H9 (cell line): Measurements from ENCODE around the gene CAV3. TPM values are rescaled to one million over a fixed set of nuclear protein-coding genes. Genes with fewer than 3 reads are reported as not detected.

Experiments used
- DNase-seq: peaks from one replicate; pipeline ENCODE4 v3.0.0-alpha.2; 2017
- H2AFZ ChIP-seq: one replicate; pipeline ENCODE4 v1.6.1; 2013; ENCODE audit warnings: mild to moderate bottlenecking, low read length, control low read depth, moderate library complexity
- H2AK5ac ChIP-seq: 2 replicates; pipeline ENCODE4 v1.6.1; 2013; ENCODE audit warnings: low read length, control low read depth, mixed read lengths; ENCODE audit not compliant: insufficient read length
- H2BK120ac ChIP-seq: one replicate; pipeline ENCODE4 v1.6.1; 2013; ENCODE audit warnings: low read depth, mild to moderate bottlenecking, low read length, control low read depth, inconsistent platforms; ENCODE audit not compliant: poor library complexity, severe bottlenecking
- H2BK12ac ChIP-seq: 2 replicates; pipeline ENCODE4 v1.6.1; 2013; ENCODE audit warnings: low read length, control low read depth, mixed read lengths, low read depth; ENCODE audit not compliant: insufficient read length
- H2BK15ac ChIP-seq: 2 replicates; pipeline ENCODE4 v1.6.1; 2013; ENCODE audit warnings: low read depth, low read length, control low read depth
- H2BK20ac ChIP-seq: one replicate; pipeline ENCODE4 v1.6.1; 2013; ENCODE audit warnings: low read depth, mild to moderate bottlenecking, low read length, control low read depth, inconsistent platforms; ENCODE audit not compliant: poor library complexity, severe bottlenecking
- H2BK5ac ChIP-seq: 2 replicates; pipeline ENCODE4 v1.6.1; 2013; ENCODE audit warnings: low read length, control low read depth, mixed read lengths; ENCODE audit not compliant: insufficient read length
- H3K14ac ChIP-seq: 2 replicates; pipeline ENCODE4 v1.6.1; 2013; ENCODE audit warnings: low read length, control low read depth; ENCODE audit not compliant: insufficient read depth
- H3K18ac ChIP-seq: 2 replicates; pipeline ENCODE4 v1.6.1; 2013; ENCODE audit warnings: low read depth, mild to moderate bottlenecking, mixed read lengths, low read length, control low read depth; ENCODE audit not compliant: insufficient read length
- H3K23ac ChIP-seq: 2 replicates; pipeline ENCODE4 v1.6.1; 2013; ENCODE audit warnings: low read length, control low read depth, mixed read lengths, low read depth; ENCODE audit not compliant: insufficient read length
- H3K23me2 ChIP-seq: 2 replicates; pipeline ENCODE4 v1.6.1; 2013; ENCODE audit warnings: low read depth, mild to moderate bottlenecking, mixed read lengths, low read length, control low read depth; ENCODE audit not compliant: insufficient read length, poor library complexity, severe bottlenecking
- H3K27ac ChIP-seq: 2 replicates; pipeline ENCODE4 v1.5.1; 2013; ENCODE audit warnings: low read length, control low read depth, mixed read lengths, low read depth; ENCODE audit not compliant: insufficient read length
- H3K27me3 ChIP-seq: 2 replicates; pipeline ENCODE4 v1.6.1; 2013; ENCODE audit warnings: low read length, control low read depth, inconsistent platforms; ENCODE audit not compliant: insufficient read depth
- H3K4ac ChIP-seq: 2 replicates; pipeline ENCODE4 v1.6.1; 2013; ENCODE audit warnings: low read depth, mild to moderate bottlenecking, control low read depth, inconsistent platforms, low read length, moderate library complexity
- H3K4me1 ChIP-seq: 2 replicates; pipeline ENCODE4 v1.6.1; 2013; ENCODE audit warnings: low read length, control low read depth, inconsistent platforms; ENCODE audit not compliant: insufficient read depth
- H3K4me2 ChIP-seq: 2 replicates; pipeline ENCODE4 v1.6.1; 2013; ENCODE audit warnings: low read length, control low read depth, mixed read lengths; ENCODE audit not compliant: insufficient read length, insufficient read depth
- H3K56ac ChIP-seq: 2 replicates; pipeline ENCODE4 v1.6.1; 2013; ENCODE audit warnings: low read depth, mild to moderate bottlenecking, mixed read lengths, low read length, control low read depth; ENCODE audit not compliant: insufficient read length
- H3K79me1 ChIP-seq: 2 replicates; pipeline ENCODE4 v1.6.1; 2013; ENCODE audit warnings: low read depth, mild to moderate bottlenecking, moderate library complexity, low read length, control low read depth, inconsistent platforms; ENCODE audit not compliant: insufficient read depth, poor library complexity, severe bottlenecking
- H3K79me2 ChIP-seq: 2 replicates; pipeline ENCODE4 v1.6.1; 2013; ENCODE audit warnings: low read length, control low read depth, inconsistent platforms; ENCODE audit not compliant: insufficient read depth
- H3K9ac ChIP-seq: 2 replicates; pipeline ENCODE4 v1.6.1; 2013; ENCODE audit warnings: low read length, control low read depth, mixed read lengths; ENCODE audit not compliant: insufficient read length; ENCODE audit errors: extremely low read depth
- H3K9me3 ChIP-seq: one replicate; pipeline ENCODE4 v1.6.1; 2013; ENCODE audit warnings: low read depth, low read length, inconsistent platforms; ENCODE audit not compliant: control insufficient read depth
- H3T11ph ChIP-seq: one replicate; pipeline ENCODE4 v1.6.1; 2013; ENCODE audit warnings: mild to moderate bottlenecking, low read length, control low read depth, inconsistent platforms
- H4K20me1 ChIP-seq: one replicate; pipeline ENCODE4 v1.6.1; 2013; ENCODE audit not compliant: control insufficient read depth, insufficient read length, insufficient read depth
- H4K5ac ChIP-seq: 2 replicates; pipeline ENCODE4 v1.6.1; 2013; ENCODE audit warnings: low read depth, mild to moderate bottlenecking, mixed read lengths, low read length, control low read depth; ENCODE audit not compliant: insufficient read length
- H4K8ac ChIP-seq: replicated peaks from 2 replicates; pipeline ENCODE4 v1.6.1; 2013; ENCODE audit warnings: low read length, control low read depth, mixed read lengths, low read depth; ENCODE audit not compliant: insufficient read length
- H4K91ac ChIP-seq: 2 replicates; pipeline ENCODE4 v1.6.1; 2013; ENCODE audit warnings: low read depth, mild to moderate bottlenecking, moderate library complexity, mixed read lengths, low read length, control low read depth; ENCODE audit not compliant: insufficient read length
- H3K27ac Mint-ChIP-seq, 3 experiments: 2 replicates in 2 of 3; 3 replicates in 1 of 3; pipeline ENCODE4 v1.8.0; 2020 to 2021; ENCODE audit warnings: mixed read lengths in 3 of 3, mild to moderate bottlenecking in 1 of 3, moderate library complexity in 1 of 3
- H3K27me3 Mint-ChIP-seq: 2 replicates; pipeline ENCODE4 v1.8.0; 2021; ENCODE audit warnings: low read depth, mild to moderate bottlenecking, moderate library complexity, mixed read lengths
- H3K36me3 Mint-ChIP-seq, 3 experiments: 2 replicates in 2 of 3; 3 replicates in 1 of 3; pipeline ENCODE4 v1.8.0; 2020 to 2021; ENCODE audit warnings: low read depth in 3 of 3, mixed read lengths in 3 of 3; ENCODE audit not compliant: insufficient read depth in 1 of 3
- H3K4me1 Mint-ChIP-seq, 2 experiments: 2 replicates each; pipeline ENCODE4 v1.8.0; 2020; ENCODE audit warnings: mixed read lengths in 2 of 2
- H3K4me3 Mint-ChIP-seq, 2 experiments: 2 replicates in 1 of 2; 3 replicates in 1 of 2; pipeline ENCODE4 v1.8.0; 2020 to 2021; ENCODE audit warnings: mild to moderate bottlenecking in 2 of 2, mixed read lengths in 2 of 2, moderate library complexity in 1 of 2
- H3K9me3 Mint-ChIP-seq, 2 experiments: 2 replicates in 1 of 2; 3 replicates in 1 of 2; pipeline ENCODE4 v1.8.0; 2020; ENCODE audit warnings: mild to moderate bottlenecking in 2 of 2, mixed read lengths in 2 of 2, moderate library complexity in 1 of 2
- CTCF ChIP-seq: fragments of 200-600 bp; sonication (generic); conservative IDR thresholded peaks from 3 replicates; pipeline ENCODE4 v1.8.0; 2021; ENCODE audit warnings: antibody characterized with exemption, mild to moderate bottlenecking
- total RNA-seq: library from RNA; stranded (reverse); gene quantifications from 2 replicates; pipeline ENCODE4 v1.2.1, GENCODE V29; 2021

CAV3 gene
- total RNA-seq, 1 experiment from 2014 or later = not detected

DNA sequence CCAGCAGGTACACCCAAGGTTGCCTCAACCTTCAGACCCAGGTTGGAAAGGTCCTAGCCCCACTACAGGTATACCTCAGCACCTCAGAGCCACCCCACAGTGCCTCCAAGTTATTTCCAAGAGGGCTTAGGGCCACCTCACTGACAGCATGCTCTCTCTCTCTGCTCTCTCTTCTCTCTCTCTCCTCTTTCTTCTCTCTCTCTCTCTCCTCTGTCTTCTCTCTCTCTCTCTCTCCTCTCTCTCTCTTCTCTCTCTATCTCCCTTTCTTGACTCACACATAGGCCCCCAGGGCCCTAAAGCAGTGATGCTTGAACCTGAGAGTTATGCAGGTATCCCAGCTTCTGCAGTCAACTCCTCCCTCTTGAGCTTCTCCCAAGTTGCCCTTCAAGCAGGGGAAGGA is 4.2 kb downstream of the CAV3 start:
- Histone ChIP-seq H2BK20ac (no peak overlapping the region), H2BK15ac (no peak overlapping the region), H2AFZ (no peak overlapping the region), H2BK12ac (no peak overlapping the region), H3K18ac (no peak overlapping the region), H3T11ph (no peak overlapping the region), H2AK5ac (no peak overlapping the region), H3K4ac (no peak overlapping the region), H3K9ac (no peak overlapping the region), H3K79me2 (no peaks in the 10 kb centered on the region), H3K56ac (no peak overlapping the region), H3K4me2 (no peak overlapping the region), H3K14ac (no peak overlapping the region), H3K27me3 (no peaks in the 10 kb centered on the region), H2BK5ac (no peak overlapping the region), H3K4me1 (peaks cover 10% of the 10 kb centered on the region; the same call in 1 of the 2 replicates), H3K79me1 (no peaks in the 10 kb centered on the region), H4K91ac (no peak overlapping the region), H3K23ac (no peak overlapping the region), H3K23me2 (peaks cover 3% of the 10 kb centered on the region), H3K27ac (no peak overlapping the region), H4K5ac (no peak overlapping the region), H4K20me1 (no peaks in the 10 kb centered on the region), H3K9me3 (no peaks in the 10 kb centered on the region), H2BK120ac (no peak overlapping the region), H4K8ac (no peak overlapping the region)
- H3K27me3 Mint-ChIP-seq = peaks cover 38% of the 10 kb centered on the region
- no peak for TF ChIP-seq CTCF
- H3K9me3 Mint-ChIP-seq = no peaks in the 10 kb centered on the region; a peak in 1 of 5 replicates
- no peaks in the 10 kb centered on the region for H3K36me3 Mint-ChIP-seq
- H3K27ac Mint-ChIP-seq = no peak overlapping the region
- H3K4me1 Mint-ChIP-seq = peaks cover 21 to 26% of the 10 kb centered on the region in 2 experiments
- no peak overlapping the region for H3K4me3 Mint-ChIP-seq
- no peak for DNase-seq
